Smooth muscle cell of the pulmonary artery (primary cell): ENCODE measurements around the gene TRIML1. TPM values are rescaled to one million over a fixed set of nuclear protein-coding genes. Genes with fewer than 3 reads are reported as not detected.

Source experiments
- total RNA-seq: library from RNA; depleted of rRNA; stranded (reverse); fragments of >200 nt; gene quantifications from 2 replicates; pipeline ENCODE4 v1.2.3, GENCODE V29; 2014

TRIML1 gene
- total RNA-seq = not detected in 2 replicates

GRCh38 chr4:188139141-188139540, at the start of gene TRIML1:
Gene TRIML1, plus strand, starts transcription at chr4:188139441. Its CDS starts 118 bp downstream, at chr4:188139559.

GRCh38 chr4:188109157-188109755, 30.0 kb upstream of the TRIML1 start, which contains the start of gene TRIML2:
Gene TRIML2, minus strand, starts transcription at chr4:188109603. Its CDS starts 4,235 bp downstream, at chr4:188105368.

Other genes starting within 250 kb of the TRIML1 start
- 0.13 TPM in 1 of 2 replicates, not detected in the other for gene ZFP42, start 143.7 kb upstream of the TRIML1 start, total RNA-seq
- gene TRIML2, start 29.8 kb upstream of the TRIML1 start, total RNA-seq = not detected in 2 replicates